Fibroblast of lung (primary cell): ENCODE results near the gene FKBP15.

ENCODE experiments used
- EZH2 ChIP-seq: IDR thresholded peaks from 2 replicates; pipeline ENCODE4 v1.5.1; 2012; ENCODE audit warnings: low read length, control low read depth, mild to moderate bottlenecking; ENCODE audit errors: missing control alignments
- TF ChIP-seq, protein P1 (sequence below), 2 donors: IDR thresholded peaks in 1 of 2; conservative IDR thresholded peaks in 1 of 2; 1 replicate in 1 of 2; 2 replicates in 1 of 2; pipeline ENCODE4 v1.5.1; 2011 to 2012; ENCODE audit warnings: low read length in 2 of 2, control low read depth in 1 of 2, inconsistent platforms in 1 of 2, low read depth in 1 of 2, mild to moderate bottlenecking in 1 of 2

- TF ChIP-seq EZH2 = no peak
- TF ChIP-seq, protein P1, sequence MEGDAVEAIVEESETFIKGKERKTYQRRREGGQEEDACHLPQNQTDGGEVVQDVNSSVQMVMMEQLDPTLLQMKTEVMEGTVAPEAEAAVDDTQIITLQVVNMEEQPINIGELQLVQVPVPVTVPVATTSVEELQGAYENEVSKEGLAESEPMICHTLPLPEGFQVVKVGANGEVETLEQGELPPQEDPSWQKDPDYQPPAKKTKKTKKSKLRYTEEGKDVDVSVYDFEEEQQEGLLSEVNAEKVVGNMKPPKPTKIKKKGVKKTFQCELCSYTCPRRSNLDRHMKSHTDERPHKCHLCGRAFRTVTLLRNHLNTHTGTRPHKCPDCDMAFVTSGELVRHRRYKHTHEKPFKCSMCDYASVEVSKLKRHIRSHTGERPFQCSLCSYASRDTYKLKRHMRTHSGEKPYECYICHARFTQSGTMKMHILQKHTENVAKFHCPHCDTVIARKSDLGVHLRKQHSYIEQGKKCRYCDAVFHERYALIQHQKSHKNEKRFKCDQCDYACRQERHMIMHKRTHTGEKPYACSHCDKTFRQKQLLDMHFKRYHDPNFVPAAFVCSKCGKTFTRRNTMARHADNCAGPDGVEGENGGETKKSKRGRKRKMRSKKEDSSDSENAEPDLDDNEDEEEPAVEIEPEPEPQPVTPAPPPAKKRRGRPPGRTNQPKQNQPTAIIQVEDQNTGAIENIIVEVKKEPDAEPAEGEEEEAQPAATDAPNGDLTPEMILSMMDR (conservative IDR thresholded peaks at IDR 0.05 in 1 of 2, IDR thresholded peaks at IDR 0.05 in 1 of 2; ENCODE audit: low read depth in 1 of 2, low read length in 2 of 2) = no peak
Measured at GRCh38 chr9:113266174-113266573, 45.1 kb upstream of the FKBP15 start.
